ENCODE results near the gene SLC41A3.

Gene SLC41A3

GRCh38 chr3:126077754-126078153, 6.2 kb downstream of the SLC41A3 start:
- Histone ChIP-seq H3K27ac (ENCODE audit: extremely low read depth, low read depth, low read length) (no peak overlapping the region), H3K9me3 (ENCODE audit: control insufficient read depth, insufficient read depth, low read depth, low read length) (no peaks in the 10 kb centered on the region), H3K4me3 (ENCODE audit: low read depth, low read length) (no peak overlapping the region), H3K4me1 (ENCODE audit: control insufficient read depth, insufficient read depth, low read length) (no peaks in the 10 kb centered on the region), H3K36me3 (ENCODE audit: control insufficient read depth in 2 of 2, insufficient read depth in 1 of 2, low read length in 2 of 2) (peaks cover 0 to 3% of the 10 kb centered on the region in 2 experiments; a peak in 1 of 3 replicates)
- ChIA-PET CTCF (interaction anchor here (0.7 kb wide), 1 partner anchor 155 kb away, joined by 3 read pairs; no protein-coding TSS in a partner anchor), POLR2A (no interaction called here)
- TF ChIP-seq ZNF660 (tag by site-specific recombination; IDR thresholded peaks at IDR 0.05): no peak
- TF ChIP-seq ZNF280D (tag by site-specific recombination; IDR thresholded peaks at IDR 0.05): no peak
- TF ChIP-seq ZNF214 (tag by site-specific recombination; IDR thresholded peaks at IDR 0.05; ENCODE audit: borderline replicate concordance): no peak
- no peak for TF ChIP-seq ZFP69B (tag by site-specific recombination; IDR thresholded peaks at IDR 0.05)
- no peak for TF ChIP-seq OVOL3 (tag by site-specific recombination; IDR thresholded peaks at IDR 0.05)
- TF ChIP-seq ZNF677 (tag by site-specific recombination; IDR thresholded peaks at IDR 0.05): no peak
- TF ChIP-seq ZNF510 (tag by site-specific recombination; IDR thresholded peaks at IDR 0.05; ENCODE audit: insufficient replicate concordance): no peak
- no peak for TF ChIP-seq ZNF23 (tag by site-specific recombination; IDR thresholded peaks at IDR 0.05; ENCODE audit: borderline replicate concordance)
- no peak for TF ChIP-seq ZNF416 (tag by site-specific recombination; IDR thresholded peaks at IDR 0.05)
- no peak for TF ChIP-seq HOXD13 (CRISPR knock-in tag; IDR thresholded peaks at IDR 0.05; ENCODE audit: borderline replicate concordance)
- no peak for TF ChIP-seq ZNF514 (tag by site-specific recombination; IDR thresholded peaks at IDR 0.05)
- no peak for TF ChIP-seq BCL11A (tag by site-specific recombination; IDR thresholded peaks at IDR 0.05; ENCODE audit: low read depth)
- TF ChIP-seq WT1 (tag by site-specific recombination; IDR thresholded peaks at IDR 0.05): no peak
- TF ChIP-seq ZSCAN4 (tag by site-specific recombination; IDR thresholded peaks at IDR 0.05): no peak
- TF ChIP-seq ZNF580 (tag by site-specific recombination; IDR thresholded peaks at IDR 0.05): no peak

- POLR2A ChIA-PET: no interaction called here
- H3K27ac ChIP-seq (ENCODE audit: extremely low read depth, low read depth, low read length): no peak overlapping the region
- CTCF ChIA-PET: interaction anchor here (0.6 kb wide), 1 partner anchor 21 kb away, joined by 3 read pairs; no protein-coding TSS in a partner anchor
- H3K36me3 ChIP-seq (ENCODE audit: control insufficient read depth in 2 of 2, insufficient read depth in 1 of 2, low read length in 2 of 2): peaks cover 0 to 5% of the 10 kb centered on the region in 2 experiments; a peak in 1 of 3 replicates
- no peaks in the 10 kb centered on the region for H3K9me3 ChIP-seq (ENCODE audit: control insufficient read depth, insufficient read depth, low read depth, low read length)
- H3K4me3 ChIP-seq (ENCODE audit: low read depth, low read length): no peak overlapping the region
- H3K4me1 ChIP-seq (ENCODE audit: control insufficient read depth, insufficient read depth, low read length): no peaks in the 10 kb centered on the region
- TF ChIP-seq SCRT2 (tag by site-specific recombination; IDR thresholded peaks at IDR 0.05) (no peak), ZNF302 (tag by site-specific recombination; IDR thresholded peaks at IDR 0.05; ENCODE audit: low read depth) (no peak), SETDB1 (IDR thresholded peaks at IDR 0.05; ENCODE audit: insufficient read length, low read length) (no peak), ZNF843 (tag by site-specific recombination; IDR thresholded peaks at IDR 0.05) (no peak), CTCF (tag by site-specific recombination; IDR thresholded peaks at IDR 0.05) (no peak), ZNF549 (tag by site-specific recombination; IDR thresholded peaks at IDR 0.05) (no peak), ZBTB6 (tag by site-specific recombination; IDR thresholded peaks at IDR 0.05) (no peak), ZFHX2 (tag by site-specific recombination; conservative IDR thresholded peaks at IDR 0.05) (no peak), ZNF18 (tag by site-specific recombination; IDR thresholded peaks at IDR 0.05) (no peak), ZNF529 (tag by site-specific recombination; IDR thresholded peaks at IDR 0.05; ENCODE audit: insufficient replicate concordance) (no peak), ZNF791 (tag by site-specific recombination; IDR thresholded peaks at IDR 0.05) (no peak)
Observed at GRCh38 chr3:126076140-126076539, 7.8 kb downstream of the SLC41A3 start.

All from HEK293 (cell line).